Loucy (cell line): ENCODE results near the gene BIN2.

Experiments used
- H2AFZ ChIP-seq: fragments of 200-600 bp; sonication (generic); 2 replicates; pipeline ENCODE4 v1.6.0; 2016; ENCODE audit warnings: antibody characterized with exemption, mild to moderate bottlenecking, low read length, moderate library complexity
- H3F3A ChIP-seq: fragments of 200-600 bp; 2 replicates; pipeline ENCODE4 v1.6.0; 2016; ENCODE audit warnings: antibody characterized with exemption, low read depth, mild to moderate bottlenecking
- H3K27me3 ChIP-seq: fragments of 200-600 bp; sonication (generic); 2 replicates; pipeline ENCODE4 v1.6.1; 2014; ENCODE audit warnings: low read length, mild to moderate bottlenecking; ENCODE audit not compliant: insufficient read depth, poor library complexity, severe bottlenecking
- H3K36me3 ChIP-seq: fragments of 200-600 bp; sonication (generic); 2 replicates; pipeline ENCODE4 v1.6.1; 2016; ENCODE audit warnings: low read length; ENCODE audit not compliant: insufficient read depth
- H3K4me1 ChIP-seq: fragments of 200-600 bp; sonication (generic); 2 replicates; pipeline ENCODE4 v1.5.1; 2014; ENCODE audit warnings: low read length, mild to moderate bottlenecking; ENCODE audit not compliant: insufficient read depth, poor library complexity, severe bottlenecking
- H3K4me2 ChIP-seq: fragments of 200-600 bp; sonication (generic); 2 replicates; pipeline ENCODE4 v1.6.0; 2014; ENCODE audit warnings: antibody characterized with exemption, low read length, low read depth, mild to moderate bottlenecking; ENCODE audit not compliant: poor library complexity, severe bottlenecking
- H3K4me3 ChIP-seq: fragments of 200-600 bp; sonication (generic); 2 replicates; pipeline ENCODE4 v1.5.1; 2014; ENCODE audit warnings: low read length, mild to moderate bottlenecking, mixed read lengths; ENCODE audit not compliant: poor library complexity, severe bottlenecking
- H3K79me2 ChIP-seq: fragments of 200-600 bp; sonication (generic); 2 replicates; pipeline ENCODE4 v1.6.1; 2014; ENCODE audit warnings: low read length; ENCODE audit not compliant: insufficient read depth
- H3K9ac ChIP-seq: fragments of 200-600 bp; sonication (generic); 2 replicates; pipeline ENCODE4 v1.6.0; 2014; ENCODE audit warnings: mild to moderate bottlenecking, low read depth, low read length, moderate library complexity; ENCODE audit not compliant: poor library complexity, severe bottlenecking
- H3K9me2 ChIP-seq: fragments of 200-600 bp; sonication (generic); replicated peaks from 2 replicates; pipeline ENCODE4 v1.6.1; 2016; ENCODE audit warnings: low read depth, low read length, mixed read lengths
- H3K9me3 ChIP-seq: fragments of 200-600 bp; sonication (generic); 2 replicates; pipeline ENCODE4 v1.6.1; 2014; ENCODE audit warnings: mild to moderate bottlenecking, antibody characterized with exemption, low read length, low read depth; ENCODE audit not compliant: insufficient read depth
- H4K20me1 ChIP-seq: fragments of 200-600 bp; sonication (generic); 2 replicates; pipeline ENCODE4 v1.6.0; 2014; ENCODE audit warnings: antibody characterized with exemption, low read length, mild to moderate bottlenecking; ENCODE audit not compliant: insufficient read depth, poor library complexity, severe bottlenecking
- EZH2phosphoT487 ChIP-seq: fragments of 200-600 bp; IDR thresholded peaks from 2 replicates; pipeline ENCODE4 v1.6.1; 2018; ENCODE audit warnings: antibody characterized with exemption, mild to moderate bottlenecking, moderate library complexity, borderline replicate concordance
- TF ChIP-seq, protein P1 (sequence below): fragments of 200-600 bp; sonication (generic); conservative IDR thresholded peaks from 2 replicates; pipeline ENCODE4 v1.5.1; 2014; ENCODE audit warnings: mild to moderate bottlenecking, antibody characterized with exemption, low read length

Gene BIN2

DNA sequence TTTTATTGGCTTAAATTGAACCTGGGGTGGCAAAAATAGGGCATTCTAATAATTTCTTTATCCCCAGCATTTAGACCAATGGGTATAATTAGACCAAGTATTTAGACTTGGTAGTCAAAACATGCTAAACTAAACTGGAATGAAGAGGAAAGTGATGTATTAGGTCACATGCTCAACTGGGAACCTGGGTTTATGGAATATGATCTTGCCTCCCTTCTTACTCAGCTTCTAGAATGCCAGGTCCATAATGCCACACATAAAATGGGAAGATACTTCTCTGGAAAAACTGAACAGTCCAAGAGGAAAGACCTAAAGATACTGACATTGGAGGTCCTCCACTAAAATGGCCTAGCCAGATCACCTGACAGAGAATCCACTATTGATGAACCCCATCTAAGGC lies 6.2 kb upstream of the BIN2 start:
- Histone ChIP-seq H3K36me3 (no peaks in the 10 kb centered on the region), H4K20me1 (no peaks in the 10 kb centered on the region), H3K9me2 (no peaks in the 10 kb centered on the region), H3K4me1 (peaks cover 52% of the 10 kb centered on the region), H3K79me2 (no peaks in the 10 kb centered on the region), H3K4me2 (peak overlapping the region; percentile 14), H2AFZ (peak overlapping the region; percentile 5; the same call in 1 of the 2 replicates), H3K9me3 (no peaks in the 10 kb centered on the region), H3K27me3 (no peaks in the 10 kb centered on the region), H3K9ac (no peak overlapping the region), H3K4me3 (no peak overlapping the region), H3F3A (peaks cover 7% of the 10 kb centered on the region)
- TF ChIP-seq, protein P1, sequence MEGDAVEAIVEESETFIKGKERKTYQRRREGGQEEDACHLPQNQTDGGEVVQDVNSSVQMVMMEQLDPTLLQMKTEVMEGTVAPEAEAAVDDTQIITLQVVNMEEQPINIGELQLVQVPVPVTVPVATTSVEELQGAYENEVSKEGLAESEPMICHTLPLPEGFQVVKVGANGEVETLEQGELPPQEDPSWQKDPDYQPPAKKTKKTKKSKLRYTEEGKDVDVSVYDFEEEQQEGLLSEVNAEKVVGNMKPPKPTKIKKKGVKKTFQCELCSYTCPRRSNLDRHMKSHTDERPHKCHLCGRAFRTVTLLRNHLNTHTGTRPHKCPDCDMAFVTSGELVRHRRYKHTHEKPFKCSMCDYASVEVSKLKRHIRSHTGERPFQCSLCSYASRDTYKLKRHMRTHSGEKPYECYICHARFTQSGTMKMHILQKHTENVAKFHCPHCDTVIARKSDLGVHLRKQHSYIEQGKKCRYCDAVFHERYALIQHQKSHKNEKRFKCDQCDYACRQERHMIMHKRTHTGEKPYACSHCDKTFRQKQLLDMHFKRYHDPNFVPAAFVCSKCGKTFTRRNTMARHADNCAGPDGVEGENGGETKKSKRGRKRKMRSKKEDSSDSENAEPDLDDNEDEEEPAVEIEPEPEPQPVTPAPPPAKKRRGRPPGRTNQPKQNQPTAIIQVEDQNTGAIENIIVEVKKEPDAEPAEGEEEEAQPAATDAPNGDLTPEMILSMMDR: no peak
- TF ChIP-seq EZH2phosphoT487: no peak

DNA sequence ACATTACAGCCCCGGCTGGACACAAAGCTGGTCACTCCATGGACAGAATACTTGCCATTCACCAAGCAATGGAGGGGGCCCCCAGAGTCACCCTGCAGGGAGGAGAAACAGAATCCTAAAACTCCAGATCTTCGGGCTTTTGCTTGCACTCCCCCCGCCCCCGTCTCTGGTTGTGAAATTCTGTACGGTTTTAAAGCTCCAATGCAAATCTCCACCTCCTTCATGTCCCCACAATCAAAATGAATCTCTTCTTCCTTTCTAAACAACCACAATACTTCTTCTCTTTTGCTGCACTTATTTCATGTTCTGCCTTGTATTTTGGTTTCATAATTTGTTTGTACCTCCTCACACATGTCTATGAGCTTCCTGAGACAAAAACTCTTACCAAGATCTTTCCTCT lies 5.8 kb upstream of the BIN2 start:
- H3K9me3 ChIP-seq: no peaks in the 10 kb centered on the region
- TF ChIP-seq EZH2phosphoT487: no peak
- TF ChIP-seq, protein P1: no peak
- H3K79me2 ChIP-seq: no peaks in the 10 kb centered on the region
- H3K9me2 ChIP-seq: no peaks in the 10 kb centered on the region
- no peaks in the 10 kb centered on the region for H4K20me1 ChIP-seq
- H3K9ac ChIP-seq: peak overlapping the region; percentile 2
- H3K4me3 ChIP-seq: no peak overlapping the region
- H3K4me2 ChIP-seq: peak overlapping the region; percentile 14
- H2AFZ ChIP-seq: peak overlapping the region; percentile 5; the same call in 1 of the 2 replicates
- H3F3A ChIP-seq: peaks cover 7% of the 10 kb centered on the region
- H3K27me3 ChIP-seq: no peaks in the 10 kb centered on the region
- H3K4me1 ChIP-seq: peaks cover 56% of the 10 kb centered on the region
- no peaks in the 10 kb centered on the region for H3K36me3 ChIP-seq

DNA sequence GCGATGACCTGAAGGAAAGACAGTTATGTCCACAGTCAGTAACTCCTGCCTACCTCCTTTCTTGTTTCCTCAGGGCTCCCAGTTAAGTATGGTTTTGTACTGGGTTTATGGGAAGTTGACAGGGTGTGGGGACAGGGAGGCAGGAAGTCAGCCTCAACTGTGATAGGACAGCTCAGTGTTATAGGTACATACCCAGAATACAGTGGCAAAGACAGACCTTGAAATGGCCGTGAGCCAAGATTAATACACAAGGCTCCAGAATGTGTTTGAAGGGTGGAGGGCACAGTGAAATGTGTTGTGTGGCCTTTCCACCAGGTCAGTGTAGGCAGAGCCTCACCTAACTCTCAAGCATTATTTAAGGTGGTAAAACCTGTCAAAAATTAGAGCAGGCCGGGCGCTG lies 4.6 kb upstream of the BIN2 start:
- Histone ChIP-seq H3K4me1 (peaks cover 61% of the 10 kb centered on the region), H3K9me2 (no peaks in the 10 kb centered on the region)

More for the DNA sequence above, 4.6 kb upstream of the BIN2 start:
- peaks cover 8% of the 10 kb centered on the region for H3K79me2 ChIP-seq
- no peaks in the 10 kb centered on the region for H4K20me1 ChIP-seq
- TF ChIP-seq, protein P1: no peak
- TF ChIP-seq EZH2phosphoT487: no peak
- no peaks in the 10 kb centered on the region for H3K36me3 ChIP-seq
- H3K9ac ChIP-seq: peak overlapping the region; percentile 2
- no peak overlapping the region for H2AFZ ChIP-seq
- H3F3A ChIP-seq: peaks cover 7% of the 10 kb centered on the region
- H3K9me3 ChIP-seq: no peaks in the 10 kb centered on the region
- H3K4me3 ChIP-seq: no peak overlapping the region
- no peaks in the 10 kb centered on the region for H3K27me3 ChIP-seq
- peak overlapping the region; percentile 22 for H3K4me2 ChIP-seq
